Measurements from ENCODE around the gene RCE1. TPM values are rescaled to one million over a fixed set of nuclear protein-coding genes. Genes with fewer than 3 reads are reported as not detected.
A peak's percentile ranks its signal among the peaks of the same experiment; 100 is the strongest.

The RCE1 gene
- total RNA-seq, 1 donor from 2014 or later: 30.6 TPM

GRCh38 chr11:66853242-66854229 is 10.3 kb downstream of the RCE1 start:
- Mint-ChIP-seq H3K27ac (ENCODE audit: unreplicated experiment) (no peak overlapping the region), H3K4me3 (ENCODE audit: unreplicated experiment) (peak overlapping the region; percentile 20)
- DNase-seq: no peak

GRCh38 chr11:66854231-66854661 is 11.0 kb downstream of the RCE1 start:
- Mint-ChIP-seq H3K4me1 (ENCODE audit: low read depth, unreplicated experiment) (peaks cover 5% of the 10 kb centered on the region), H3K36me3 (ENCODE audit: unreplicated experiment) (no peaks in the 10 kb centered on the region), H3K9me3 (ENCODE audit: unreplicated experiment) (peaks cover 20% of the 10 kb centered on the region), H3K4me3 (ENCODE audit: unreplicated experiment) (peak overlapping the region; percentile 20), H3K27ac (ENCODE audit: unreplicated experiment) (no peak overlapping the region), H3K27me3 (ENCODE audit: unreplicated experiment) (peaks cover 19% of the 10 kb centered on the region)
- no peak for DNase-seq
- TF ChIP-seq, protein P1, sequence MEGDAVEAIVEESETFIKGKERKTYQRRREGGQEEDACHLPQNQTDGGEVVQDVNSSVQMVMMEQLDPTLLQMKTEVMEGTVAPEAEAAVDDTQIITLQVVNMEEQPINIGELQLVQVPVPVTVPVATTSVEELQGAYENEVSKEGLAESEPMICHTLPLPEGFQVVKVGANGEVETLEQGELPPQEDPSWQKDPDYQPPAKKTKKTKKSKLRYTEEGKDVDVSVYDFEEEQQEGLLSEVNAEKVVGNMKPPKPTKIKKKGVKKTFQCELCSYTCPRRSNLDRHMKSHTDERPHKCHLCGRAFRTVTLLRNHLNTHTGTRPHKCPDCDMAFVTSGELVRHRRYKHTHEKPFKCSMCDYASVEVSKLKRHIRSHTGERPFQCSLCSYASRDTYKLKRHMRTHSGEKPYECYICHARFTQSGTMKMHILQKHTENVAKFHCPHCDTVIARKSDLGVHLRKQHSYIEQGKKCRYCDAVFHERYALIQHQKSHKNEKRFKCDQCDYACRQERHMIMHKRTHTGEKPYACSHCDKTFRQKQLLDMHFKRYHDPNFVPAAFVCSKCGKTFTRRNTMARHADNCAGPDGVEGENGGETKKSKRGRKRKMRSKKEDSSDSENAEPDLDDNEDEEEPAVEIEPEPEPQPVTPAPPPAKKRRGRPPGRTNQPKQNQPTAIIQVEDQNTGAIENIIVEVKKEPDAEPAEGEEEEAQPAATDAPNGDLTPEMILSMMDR (IDR thresholded peaks at IDR 0.05; ENCODE audit: partially characterized antibody, unreplicated experiment): no peak

More at GRCh38 chr11:66853242-66854229, 10.3 kb downstream of the RCE1 start:
- Mint-ChIP-seq H3K9me3 (ENCODE audit: unreplicated experiment) (peaks cover 20% of the 10 kb centered on the region), H3K4me1 (ENCODE audit: low read depth, unreplicated experiment) (peaks cover 5% of the 10 kb centered on the region), H3K36me3 (ENCODE audit: unreplicated experiment) (no peaks in the 10 kb centered on the region), H3K27me3 (ENCODE audit: unreplicated experiment) (peaks cover 19% of the 10 kb centered on the region)
- TF ChIP-seq, protein P1 (IDR thresholded peaks at IDR 0.05; ENCODE audit: partially characterized antibody, unreplicated experiment): no peak

DNA sequence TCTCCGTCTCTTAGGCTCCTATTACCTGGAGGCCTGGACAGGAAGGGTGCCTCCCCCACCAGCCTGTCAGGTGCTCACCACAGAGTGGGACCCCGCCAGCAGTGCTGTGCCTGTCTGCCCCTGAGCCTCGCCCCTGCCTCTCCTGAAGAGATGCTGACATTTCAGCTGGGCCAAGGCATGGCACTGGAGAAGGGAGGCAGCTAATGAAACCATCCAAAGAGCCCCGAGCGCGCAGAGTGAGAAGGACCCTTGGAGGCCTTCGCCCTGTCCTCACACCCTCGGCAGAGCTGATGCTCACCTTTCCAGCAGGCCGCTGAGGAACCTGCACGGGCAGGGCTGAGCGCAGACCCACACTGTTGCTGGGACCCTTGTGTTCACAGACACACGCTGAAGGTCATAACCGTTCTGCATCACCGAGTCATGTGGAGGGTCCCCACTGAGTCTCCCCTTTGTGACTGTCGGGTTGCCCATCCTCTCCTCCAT is 11.5 kb downstream of the RCE1 start:
- Mint-ChIP-seq H3K9me3 (ENCODE audit: unreplicated experiment) (peaks cover 20% of the 10 kb centered on the region), H3K27ac (ENCODE audit: unreplicated experiment) (peak overlapping the region; percentile 95), H3K4me1 (ENCODE audit: low read depth, unreplicated experiment) (peaks cover 5% of the 10 kb centered on the region), H3K4me3 (ENCODE audit: unreplicated experiment) (no peak overlapping the region), H3K27me3 (ENCODE audit: unreplicated experiment) (peaks cover 19% of the 10 kb centered on the region), H3K36me3 (ENCODE audit: unreplicated experiment) (no peaks in the 10 kb centered on the region)
- TF ChIP-seq, protein P1 (IDR thresholded peaks at IDR 0.05; ENCODE audit: partially characterized antibody, unreplicated experiment): no peak
- DNase-seq: no peak

GRCh38 chr11:66855574-66856495 is 12.6 kb downstream of the RCE1 start:
- Mint-ChIP-seq H3K36me3 (ENCODE audit: unreplicated experiment) (no peaks in the 10 kb centered on the region), H3K9me3 (ENCODE audit: unreplicated experiment) (peaks cover 20% of the 10 kb centered on the region), H3K27ac (ENCODE audit: unreplicated experiment) (peak overlapping the region; percentile 95), H3K4me3 (ENCODE audit: unreplicated experiment) (peak overlapping the region; percentile 87), H3K4me1 (ENCODE audit: low read depth, unreplicated experiment) (peaks cover 5% of the 10 kb centered on the region), H3K27me3 (ENCODE audit: unreplicated experiment) (peaks cover 19% of the 10 kb centered on the region)
- TF ChIP-seq, protein P1 (IDR thresholded peaks at IDR 0.05; ENCODE audit: partially characterized antibody, unreplicated experiment): no peak
- peak; percentile 98 for DNase-seq

Measured in glutamatergic neuron (in vitro differentiated cells).